ENCODE measurements around the gene PRL. TPM values are rescaled to one million over a fixed set of nuclear protein-coding genes. Genes with fewer than 3 reads are reported as not detected.

The PRL gene
- total RNA-seq, 1 experiment from 2014 or later = not detected

- H3K4me1 ChIP-seq (replicated peaks) = no peaks in the 10 kb centered on the region
- no peaks in the 10 kb centered on the region for H3K27me3 ChIP-seq (replicated peaks)
- no peak overlapping the region for H3K27ac ChIP-seq
- no peaks in the 10 kb centered on the region for H3K36me3 ChIP-seq
- no peak for DNase-seq (ENCODE audit: low read depth in 1 of 2, low spot score in 2 of 2)
- H3K4me3 ChIP-seq = no peak overlapping the region
- no peaks in the 10 kb centered on the region for H3K9me3 ChIP-seq (replicated peaks)
These were observed 17.4 kb downstream of the PRL start for GRCh38 chr6:22279427-22279826.

- H3K27ac ChIP-seq = no peak overlapping the region
- H3K27me3 ChIP-seq (replicated peaks) = no peaks in the 10 kb centered on the region
- no peak for DNase-seq (ENCODE audit: low read depth in 1 of 2, low spot score in 2 of 2)
These were observed 25.8 kb downstream of the PRL start for GRCh38 chr6:22271081-22271480.

GRCh38 chr6:22263748-22264147, 33.1 kb downstream of the PRL start:
- no peaks in the 10 kb centered on the region for H3K9me3 ChIP-seq (replicated peaks)
- no peaks in the 10 kb centered on the region for H3K36me3 ChIP-seq
- DNase-seq (ENCODE audit: low read depth in 1 of 2, low spot score in 2 of 2) = no peak
- H3K4me3 ChIP-seq = no peak overlapping the region
- no peaks in the 10 kb centered on the region for H3K4me1 ChIP-seq (replicated peaks)
- H3K27ac ChIP-seq = no peak overlapping the region
- H3K27me3 ChIP-seq (replicated peaks) = no peaks in the 10 kb centered on the region

More at GRCh38 chr6:22271081-22271480, 25.8 kb downstream of the PRL start:
- Histone ChIP-seq H3K9me3 (replicated peaks) (no peaks in the 10 kb centered on the region), H3K4me3 (no peak overlapping the region), H3K4me1 (replicated peaks) (no peaks in the 10 kb centered on the region), H3K36me3 (no peaks in the 10 kb centered on the region)

- H3K27ac ChIP-seq = no peak overlapping the region
These were observed 42.0 kb downstream of the PRL start for GRCh38 chr6:22254886-22255285.

DNA sequence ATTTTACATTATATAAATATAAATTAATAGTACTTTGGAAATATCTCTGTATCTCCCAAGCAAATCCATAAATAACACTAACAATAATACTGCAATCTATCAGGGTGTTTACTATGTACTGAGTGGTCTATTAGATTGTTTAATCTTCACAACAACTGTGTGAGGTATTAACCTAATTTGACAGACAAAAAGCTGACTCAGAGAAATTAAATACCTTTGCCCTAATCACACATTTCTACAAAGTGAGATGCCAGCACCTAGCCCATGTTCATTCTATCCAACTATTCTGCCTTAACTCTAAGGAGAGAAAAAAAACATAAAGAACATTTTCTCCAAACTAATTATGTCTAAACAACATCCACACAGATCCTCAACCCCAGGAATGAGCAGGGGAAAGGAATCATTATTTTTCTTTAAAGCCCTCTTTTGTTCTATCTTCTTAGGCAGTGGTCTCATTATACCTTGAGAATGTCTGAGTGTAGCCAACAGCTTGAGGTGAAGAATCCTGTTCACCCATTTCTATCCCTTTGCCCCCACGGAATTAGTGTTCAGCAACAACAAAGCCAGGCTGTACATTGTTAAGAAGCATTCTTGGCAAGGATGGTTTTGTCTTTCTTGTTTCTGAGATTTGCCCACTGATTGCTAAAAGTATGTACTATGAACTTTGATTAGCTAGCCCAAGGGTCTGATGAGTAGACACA, 42.7 kb downstream of the PRL start:
- H3K4me3 ChIP-seq = no peak overlapping the region
- no peaks in the 10 kb centered on the region for H3K36me3 ChIP-seq
- no peak overlapping the region for H3K27ac ChIP-seq
- peaks cover 25% of the 10 kb centered on the region for H3K4me1 ChIP-seq (replicated peaks)
- no peak for DNase-seq (ENCODE audit: low read depth in 1 of 2, low spot score in 2 of 2)
- H3K27me3 ChIP-seq (replicated peaks) = no peaks in the 10 kb centered on the region
- no peaks in the 10 kb centered on the region for H3K9me3 ChIP-seq (replicated peaks)

More at GRCh38 chr6:22254886-22255285, 42.0 kb downstream of the PRL start:
- no peak for DNase-seq (ENCODE audit: low read depth in 1 of 2, low spot score in 2 of 2)
- no peaks in the 10 kb centered on the region for H3K27me3 ChIP-seq (replicated peaks)
- H3K9me3 ChIP-seq (replicated peaks) = no peaks in the 10 kb centered on the region
- H3K4me3 ChIP-seq = no peak overlapping the region
- peaks cover 17% of the 10 kb centered on the region for H3K4me1 ChIP-seq (replicated peaks)
- H3K36me3 ChIP-seq = no peaks in the 10 kb centered on the region

DNA sequence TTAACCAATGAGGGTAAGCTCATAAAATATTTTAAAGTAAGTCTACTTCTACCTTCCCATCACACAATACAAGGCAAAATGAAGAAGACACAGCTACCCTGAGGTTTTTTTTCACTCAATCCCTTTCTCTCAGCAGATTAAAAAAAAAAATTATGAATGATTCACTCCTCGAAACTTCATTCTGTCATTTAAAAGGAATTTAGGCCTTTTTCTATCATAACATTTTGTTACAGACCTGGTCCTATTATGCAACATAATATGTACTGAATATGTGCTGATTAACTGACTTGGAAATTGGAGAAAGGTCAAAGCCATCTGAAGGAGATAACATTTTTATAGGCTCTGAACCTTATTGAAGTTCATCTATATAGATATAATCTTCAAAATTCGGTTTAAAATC, 45.5 kb downstream of the PRL start:
- no peaks in the 10 kb centered on the region for H3K36me3 ChIP-seq
- H3K27ac ChIP-seq = peak overlapping the region; percentile 51
- no peak overlapping the region for H3K4me3 ChIP-seq
- no peaks in the 10 kb centered on the region for H3K27me3 ChIP-seq (replicated peaks)
- H3K4me1 ChIP-seq (replicated peaks) = peaks cover 35% of the 10 kb centered on the region
- peak in 1 of 2 experiments; percentile 52 for DNase-seq (ENCODE audit: low read depth in 1 of 2, low spot score in 2 of 2)
- H3K9me3 ChIP-seq (replicated peaks) = no peaks in the 10 kb centered on the region

DNA sequence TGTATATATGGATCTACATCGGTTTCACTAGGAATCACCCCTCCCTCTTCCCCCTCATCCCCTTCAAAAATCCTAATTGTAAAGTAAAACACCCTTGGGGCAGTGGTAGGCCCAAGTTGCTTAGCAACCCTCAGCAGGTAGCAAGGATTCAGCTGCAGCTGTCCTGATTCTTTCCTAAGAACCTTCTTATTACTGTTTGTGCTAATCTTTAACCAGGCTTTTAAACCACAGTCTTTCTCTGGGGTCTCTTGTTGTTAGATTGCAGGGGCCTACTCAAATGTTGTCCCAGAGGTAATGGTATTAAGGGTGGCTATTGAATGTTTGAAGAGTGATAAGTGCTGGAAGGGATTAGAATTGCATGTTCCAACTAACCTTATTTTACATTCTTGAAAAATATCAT, 46.4 kb downstream of the PRL start:
- Histone ChIP-seq H3K4me1 (replicated peaks) (peaks cover 35% of the 10 kb centered on the region), H3K9me3 (replicated peaks) (no peaks in the 10 kb centered on the region), H3K27me3 (replicated peaks) (no peaks in the 10 kb centered on the region), H3K36me3 (no peaks in the 10 kb centered on the region), H3K4me3 (no peak overlapping the region), H3K27ac (peak overlapping the region; percentile 51; the same call in 1 of the 2 replicates)
- no peak for DNase-seq (ENCODE audit: low read depth in 1 of 2, low spot score in 2 of 2)

DNA sequence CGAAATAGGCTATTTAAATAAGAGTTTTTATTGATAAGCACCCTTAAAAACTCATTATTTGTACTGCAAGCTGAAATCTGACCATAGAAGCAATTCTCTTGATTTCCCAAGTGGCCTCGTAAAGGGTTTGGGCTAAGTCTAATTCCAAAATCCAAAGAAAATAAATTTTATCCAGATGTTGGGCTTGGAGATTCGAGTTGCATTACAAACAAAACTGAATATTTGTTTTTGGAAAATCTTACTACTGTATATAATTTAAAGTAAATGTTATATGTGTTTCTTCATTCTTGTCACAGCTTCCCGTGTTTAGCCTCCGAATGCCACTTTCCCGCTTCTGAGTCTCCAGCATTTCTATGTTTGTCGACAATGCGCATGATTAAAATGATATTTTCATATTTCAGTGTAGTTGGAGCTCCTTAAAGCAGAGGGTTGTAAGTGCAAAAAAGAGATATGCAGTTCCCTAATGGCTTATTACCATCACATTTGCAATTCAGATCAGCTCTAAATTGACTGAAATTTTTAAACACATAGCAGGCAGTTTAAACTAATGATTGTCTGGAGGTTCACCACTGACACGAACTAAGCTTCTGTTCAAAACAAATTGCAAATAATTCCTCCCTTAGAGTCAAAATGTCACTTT, 47.0 kb downstream of the PRL start:
- Histone ChIP-seq H3K27ac (peak overlapping the region; percentile 64), H3K4me3 (no peak overlapping the region), H3K4me1 (replicated peaks) (peaks cover 35% of the 10 kb centered on the region), H3K9me3 (replicated peaks) (no peaks in the 10 kb centered on the region), H3K27me3 (replicated peaks) (no peaks in the 10 kb centered on the region), H3K36me3 (no peaks in the 10 kb centered on the region)
- no peak for DNase-seq (ENCODE audit: low read depth in 1 of 2, low spot score in 2 of 2)

GRCh38 chr6:22248513-22249308, 48.1 kb downstream of the PRL start:
- peak in 1 of 2 experiments; percentile 56 for DNase-seq (ENCODE audit: low read depth in 1 of 2, low spot score in 2 of 2)
- Histone ChIP-seq H3K27me3 (replicated peaks) (no peaks in the 10 kb centered on the region), H3K9me3 (replicated peaks) (no peaks in the 10 kb centered on the region), H3K4me3 (no peak overlapping the region), H3K4me1 (replicated peaks) (peaks cover 35% of the 10 kb centered on the region), H3K36me3 (no peaks in the 10 kb centered on the region), H3K27ac (peak overlapping the region; percentile 64)

- Histone ChIP-seq H3K4me3 (no peak overlapping the region), H3K4me1 (replicated peaks) (peaks cover 35% of the 10 kb centered on the region), H3K27me3 (replicated peaks) (no peaks in the 10 kb centered on the region), H3K9me3 (replicated peaks) (no peaks in the 10 kb centered on the region), H3K36me3 (no peaks in the 10 kb centered on the region), H3K27ac (peak overlapping the region; percentile 64)
- DNase-seq (ENCODE audit: low read depth in 1 of 2, low spot score in 2 of 2) = no peak
These were observed 48.8 kb downstream of the PRL start for GRCh38 chr6:22247916-22248482.

DNA sequence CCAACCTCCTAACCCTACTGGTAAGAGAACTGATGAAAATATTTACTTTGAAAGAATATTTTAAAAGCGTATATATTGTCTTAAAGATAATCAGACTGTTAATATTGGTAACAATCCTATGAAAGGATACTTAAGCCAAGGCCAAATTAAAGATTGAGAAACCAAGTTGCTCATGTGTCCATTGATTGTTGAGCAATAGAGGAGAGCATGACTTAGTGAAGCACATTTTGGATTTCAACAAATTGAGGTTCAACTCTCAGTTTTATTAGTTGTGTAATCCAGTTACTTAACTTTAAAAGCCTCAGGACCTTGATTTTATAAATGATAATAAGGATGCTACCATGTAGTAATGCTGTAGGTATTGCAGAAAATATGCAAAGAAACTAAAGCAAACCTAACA, 56.8 kb downstream of the PRL start:
- peaks cover 15% of the 10 kb centered on the region for H3K4me1 ChIP-seq (replicated peaks)
- no peaks in the 10 kb centered on the region for H3K9me3 ChIP-seq (replicated peaks)
- H3K4me3 ChIP-seq = no peak overlapping the region
- DNase-seq (ENCODE audit: low read depth in 1 of 2, low spot score in 2 of 2) = no peak
- H3K27ac ChIP-seq = no peak overlapping the region
- no peaks in the 10 kb centered on the region for H3K36me3 ChIP-seq
- H3K27me3 ChIP-seq (replicated peaks) = no peaks in the 10 kb centered on the region

DNA sequence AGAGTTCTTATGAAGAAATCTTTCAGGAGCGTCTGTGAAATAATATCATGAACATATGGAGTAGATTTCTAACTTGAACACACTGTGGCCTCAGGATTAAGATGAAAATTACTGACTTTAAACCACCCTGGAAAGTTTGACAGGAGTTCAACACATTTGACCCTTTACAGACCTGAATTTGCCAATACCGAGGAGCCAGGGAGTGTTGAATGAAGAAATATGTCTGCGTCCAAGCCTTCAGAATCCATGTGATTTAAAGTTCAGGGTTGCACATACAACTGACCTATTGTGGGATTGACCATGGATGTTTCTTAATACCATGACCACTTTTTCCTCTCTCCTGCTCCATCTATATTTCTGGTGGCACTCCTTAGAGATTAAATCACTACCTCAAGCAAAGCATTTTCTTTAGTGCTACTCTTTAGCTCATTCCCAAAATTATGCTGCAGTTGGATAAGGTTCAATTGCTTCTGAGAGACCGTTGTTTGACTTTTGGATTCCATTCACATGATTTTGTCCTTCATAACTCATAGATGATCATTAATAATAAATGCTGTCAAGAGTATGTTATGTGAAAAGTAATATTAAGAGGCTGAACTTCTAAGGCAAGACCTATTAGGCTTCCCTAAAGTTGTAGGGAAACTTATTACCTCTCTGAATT, 57.4 kb downstream of the PRL start:
- no peaks in the 10 kb centered on the region for H3K9me3 ChIP-seq (replicated peaks)
- no peak overlapping the region for H3K4me3 ChIP-seq
- peaks cover 15% of the 10 kb centered on the region for H3K4me1 ChIP-seq (replicated peaks)
- H3K27ac ChIP-seq = no peak overlapping the region
- no peaks in the 10 kb centered on the region for H3K27me3 ChIP-seq (replicated peaks)
- no peaks in the 10 kb centered on the region for H3K36me3 ChIP-seq
- no peak for DNase-seq (ENCODE audit: low read depth in 1 of 2, low spot score in 2 of 2)

- Histone ChIP-seq H3K36me3 (no peaks in the 10 kb centered on the region), H3K4me3 (no peak overlapping the region), H3K4me1 (replicated peaks) (peaks cover 15% of the 10 kb centered on the region), H3K9me3 (replicated peaks) (no peaks in the 10 kb centered on the region), H3K27ac (no peak overlapping the region), H3K27me3 (replicated peaks) (no peaks in the 10 kb centered on the region)
- no peak for DNase-seq (ENCODE audit: low read depth in 1 of 2, low spot score in 2 of 2)
These were observed 58.0 kb downstream of the PRL start for GRCh38 chr6:22238861-22239260.

Measured in SJSA1 (cell line).